ENCODE data around the gene CELA2B.
"Not testable (repeated sequence)": the region's sequence is repeated elsewhere in the genome, so short reads cannot be mapped to it uniquely, and the experiment has no call there.

Gene CELA2B

DNA sequence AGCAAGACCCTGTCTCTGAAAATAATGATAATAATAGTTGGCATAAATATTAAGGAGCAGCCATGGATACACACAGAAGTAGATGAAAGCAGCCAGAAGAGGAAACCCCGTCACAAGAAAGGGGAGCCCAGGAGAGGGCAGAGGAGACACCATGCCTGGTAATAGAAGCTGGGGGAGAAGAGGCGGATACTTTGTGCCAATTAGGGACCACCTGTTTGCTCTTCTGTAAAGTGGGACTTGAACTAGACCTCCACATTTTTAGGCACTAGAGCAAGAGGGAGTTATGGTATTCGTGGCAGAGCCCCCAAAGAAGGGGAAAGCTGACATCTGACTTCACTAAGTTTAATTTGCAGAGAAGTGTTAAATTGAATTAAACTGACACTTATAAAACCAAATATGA, 12.5 kb downstream of the CELA2B start:
- ChIA-PET CTCF (interaction anchor here (0.6 kb wide), 2 partner anchors 13 to 254 kb away, joined by 3 to 4 read pairs; partner anchors contain the start of gene TMEM82), POLR2A (ENCODE audit: low non-redundant PET) (no interaction called here)
- TF ChIP-seq, protein P1, sequence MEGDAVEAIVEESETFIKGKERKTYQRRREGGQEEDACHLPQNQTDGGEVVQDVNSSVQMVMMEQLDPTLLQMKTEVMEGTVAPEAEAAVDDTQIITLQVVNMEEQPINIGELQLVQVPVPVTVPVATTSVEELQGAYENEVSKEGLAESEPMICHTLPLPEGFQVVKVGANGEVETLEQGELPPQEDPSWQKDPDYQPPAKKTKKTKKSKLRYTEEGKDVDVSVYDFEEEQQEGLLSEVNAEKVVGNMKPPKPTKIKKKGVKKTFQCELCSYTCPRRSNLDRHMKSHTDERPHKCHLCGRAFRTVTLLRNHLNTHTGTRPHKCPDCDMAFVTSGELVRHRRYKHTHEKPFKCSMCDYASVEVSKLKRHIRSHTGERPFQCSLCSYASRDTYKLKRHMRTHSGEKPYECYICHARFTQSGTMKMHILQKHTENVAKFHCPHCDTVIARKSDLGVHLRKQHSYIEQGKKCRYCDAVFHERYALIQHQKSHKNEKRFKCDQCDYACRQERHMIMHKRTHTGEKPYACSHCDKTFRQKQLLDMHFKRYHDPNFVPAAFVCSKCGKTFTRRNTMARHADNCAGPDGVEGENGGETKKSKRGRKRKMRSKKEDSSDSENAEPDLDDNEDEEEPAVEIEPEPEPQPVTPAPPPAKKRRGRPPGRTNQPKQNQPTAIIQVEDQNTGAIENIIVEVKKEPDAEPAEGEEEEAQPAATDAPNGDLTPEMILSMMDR (conservative IDR thresholded peaks at IDR 0.05; ENCODE audit: low read depth) = no peak
- no peak for DNase-seq (ENCODE audit: low spot score)
- H3K27ac ChIP-seq = no peak overlapping the region

DNA sequence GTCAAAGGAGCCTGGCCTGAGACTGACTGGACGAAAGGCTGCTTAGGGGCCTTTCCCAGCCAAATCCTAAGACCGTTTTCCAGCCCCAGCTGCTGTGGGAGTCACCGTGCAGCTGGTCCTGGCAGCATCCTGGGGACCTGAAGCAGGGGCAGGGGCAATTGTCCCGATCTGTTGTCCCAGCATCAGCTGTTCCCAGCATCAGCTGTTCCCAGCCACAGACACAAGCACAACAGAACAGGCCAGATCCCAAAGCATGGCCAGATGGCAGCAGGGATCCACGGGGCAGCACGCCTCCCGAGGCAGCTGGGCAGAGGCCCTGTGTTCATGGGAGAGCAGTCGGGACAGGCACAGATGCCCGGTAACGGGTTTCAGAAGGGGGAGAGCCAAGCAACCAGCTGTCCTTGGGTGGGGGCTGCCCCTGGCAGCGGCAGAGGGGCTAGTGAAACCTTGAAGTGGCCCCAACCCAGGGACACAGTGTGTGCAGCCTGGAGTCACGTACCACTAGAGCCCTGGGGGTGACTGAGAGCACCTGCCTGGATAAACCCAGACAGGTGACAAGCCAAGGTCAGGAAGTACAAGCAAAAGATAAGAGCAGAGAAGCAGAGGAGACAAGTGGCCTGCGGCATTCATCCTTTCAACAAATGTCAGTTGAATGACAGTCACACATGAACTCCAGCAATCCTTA, 13.3 kb downstream of the CELA2B start:
- TF ChIP-seq, protein P1 (conservative IDR thresholded peaks at IDR 0.05; ENCODE audit: low read depth) = no peak
- CTCF ChIA-PET = no interaction called here
- DNase-seq (ENCODE audit: low spot score) = no peak
- POLR2A ChIA-PET (ENCODE audit: low non-redundant PET) = no interaction called here
- no peak overlapping the region for H3K27ac ChIP-seq

DNA sequence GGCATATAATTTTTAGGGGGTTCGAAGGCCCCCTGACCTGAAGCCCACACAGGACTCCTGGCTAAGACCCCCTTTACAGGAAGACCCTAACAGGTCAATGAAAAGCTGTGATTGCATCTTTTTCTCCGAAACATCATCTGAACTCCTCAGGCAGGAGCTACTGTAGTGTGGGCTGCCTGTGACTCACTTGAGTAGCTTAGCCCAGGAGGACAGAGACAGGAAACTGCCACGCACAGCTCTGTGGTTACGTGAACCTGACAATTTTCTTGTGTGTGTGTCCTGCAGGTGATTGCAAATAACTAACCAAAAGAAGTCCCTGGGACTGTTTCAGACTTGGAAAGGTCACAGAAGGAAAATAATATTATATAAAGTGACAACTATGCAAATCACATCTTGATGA, 15.1 kb downstream of the CELA2B start:
- H3K27ac ChIP-seq; DNase-seq (ENCODE audit: low spot score); POLR2A ChIA-PET (ENCODE audit: low non-redundant PET): not testable (repeated sequence)
- CTCF ChIA-PET = interaction anchor here (0.6 to 1.6 kb wide), 3 partner anchors 19 to 463 kb away, joined by 3 read pairs; no protein-coding TSS in a partner anchor

DNA sequence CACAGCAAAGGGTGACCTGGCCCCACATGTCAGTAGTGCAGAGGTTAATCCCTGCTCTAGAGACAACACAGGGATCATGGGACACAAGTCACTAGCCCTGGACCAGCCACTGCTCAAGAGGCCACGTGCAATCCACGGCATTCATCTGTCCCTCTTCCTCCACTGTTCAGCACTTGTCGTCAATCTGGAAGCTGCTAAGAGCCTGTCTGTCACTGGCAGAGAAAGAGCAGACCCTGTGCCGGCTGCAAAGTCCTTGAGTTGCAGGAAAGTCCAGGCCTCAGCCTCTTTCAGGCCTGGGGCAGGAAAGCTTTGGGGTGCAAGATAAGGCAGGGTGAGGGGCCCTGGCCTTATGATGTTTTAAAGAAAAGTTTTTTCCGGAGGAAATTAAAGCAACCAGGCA, 16.7 kb downstream of the CELA2B start:
- ChIA-PET CTCF (interaction anchor here (1.6 kb wide), 1 partner anchor 21 kb away, joined by 3 read pairs; no protein-coding TSS in a partner anchor), POLR2A (ENCODE audit: low non-redundant PET) (no interaction called here)
- H3K27ac ChIP-seq = no peak overlapping the region
- TF ChIP-seq, protein P1 (conservative IDR thresholded peaks at IDR 0.05; ENCODE audit: low read depth) = no peak
- DNase-seq (ENCODE audit: low spot score) = no peak

DNA sequence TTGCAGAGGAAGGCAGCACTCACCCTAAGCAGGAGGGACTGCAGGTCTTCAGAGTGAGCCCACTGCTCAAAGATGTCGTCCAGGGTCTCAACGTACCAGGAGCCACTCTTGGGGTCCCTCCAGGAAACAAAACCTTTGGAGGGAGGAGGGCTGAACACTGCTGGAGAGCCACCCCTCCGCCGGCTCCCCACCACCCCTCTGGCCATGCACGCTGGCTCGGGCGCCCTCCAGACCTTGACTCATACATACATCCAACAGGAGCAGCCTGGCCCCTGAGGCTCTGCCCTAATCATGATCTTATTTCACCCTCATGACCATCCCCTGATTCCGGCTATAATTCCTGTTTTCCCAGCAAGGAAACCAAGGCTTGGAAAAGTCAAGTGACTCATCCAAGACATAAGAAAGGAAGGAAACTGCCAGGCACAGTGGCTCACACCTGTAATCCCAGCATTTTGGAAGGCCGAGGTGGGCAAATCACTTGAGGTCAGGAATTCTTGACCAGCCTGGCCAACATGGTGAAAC, 18.0 kb downstream of the CELA2B start:
- no peak overlapping the region for H3K27ac ChIP-seq
- ChIA-PET POLR2A (ENCODE audit: low non-redundant PET) (interaction anchor here (0.7 kb wide), 1 partner anchor 21 kb away, joined by 5 read pairs; no protein-coding TSS in a partner anchor), CTCF (no interaction called here)
- TF ChIP-seq, protein P1 (conservative IDR thresholded peaks at IDR 0.05; ENCODE audit: low read depth) = no peak
- DNase-seq (ENCODE audit: low spot score) = no peak

DNA sequence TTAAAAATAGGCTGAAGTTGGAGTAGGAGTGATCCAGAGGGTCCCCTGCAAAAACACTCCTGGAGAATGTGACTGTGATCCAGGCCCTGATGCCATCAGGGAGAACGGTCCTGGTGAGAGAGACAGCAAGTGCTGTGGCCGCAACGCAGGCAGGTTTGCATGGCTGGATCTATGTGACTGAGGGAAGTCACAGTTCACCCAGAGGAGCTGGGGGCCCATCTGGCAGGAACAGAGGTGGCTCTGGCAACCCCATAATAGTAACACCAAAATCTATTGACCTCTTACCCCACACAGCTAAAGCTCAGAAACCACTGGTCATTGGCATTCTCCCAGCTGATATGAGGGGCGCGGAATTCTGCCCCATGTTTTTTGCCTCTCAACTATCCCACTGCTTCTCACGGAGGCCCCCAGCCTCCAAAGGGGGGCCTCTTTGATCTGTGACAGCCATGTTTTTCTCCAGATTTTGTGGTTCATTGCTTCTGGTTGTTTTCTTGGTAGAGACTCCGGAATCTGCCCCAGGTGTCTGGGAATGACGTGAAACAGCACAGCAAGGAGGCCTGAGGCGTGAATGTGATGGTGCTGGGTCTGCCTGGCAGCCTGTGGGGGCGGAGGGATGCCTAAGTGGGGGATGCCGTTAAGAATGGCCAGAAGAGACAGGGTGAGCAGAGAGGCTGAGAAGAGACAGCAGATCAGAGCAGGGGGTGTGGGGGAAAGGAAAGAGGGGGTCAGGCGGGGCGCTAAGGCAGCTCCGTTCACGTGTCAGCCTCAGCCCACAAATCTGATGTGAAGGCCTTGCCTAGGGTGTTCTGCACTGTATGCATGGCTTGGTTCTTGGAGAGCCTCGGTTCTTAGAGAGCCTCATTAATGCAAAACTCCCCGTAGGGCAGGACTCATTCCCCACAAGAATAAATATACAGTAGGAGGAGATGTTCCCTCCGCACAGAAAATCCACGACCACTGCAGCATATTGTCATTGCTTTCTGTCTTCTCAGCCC, 24.6 kb downstream of the CELA2B start:
- no peak for DNase-seq (ENCODE audit: low spot score)
- ChIA-PET POLR2A (ENCODE audit: low non-redundant PET) (no interaction called here), CTCF (interaction anchor here (0.5 to 1.3 kb wide), 6 partner anchors 13 to 177 kb away, joined by 3 to 5 read pairs (median 4); no protein-coding TSS in a partner anchor)
- no peak overlapping the region for H3K27ac ChIP-seq
- TF ChIP-seq, protein P1 (conservative IDR thresholded peaks at IDR 0.05; ENCODE audit: low read depth) = no peak

All from RWPE1 (cell line).